ENCODE results near the gene FOXO1. TPM values are rescaled to one million over a fixed set of nuclear protein-coding genes. Genes with fewer than 3 reads are reported as not detected.

FOXO1 gene
- total and polyA plus RNA-seq, 9 of the 15 experiments (the other 6 are each of a cell fraction or from before 2014, with no cell fraction given): 0.04 to 0.73 (median 0.20) TPM

DNA sequence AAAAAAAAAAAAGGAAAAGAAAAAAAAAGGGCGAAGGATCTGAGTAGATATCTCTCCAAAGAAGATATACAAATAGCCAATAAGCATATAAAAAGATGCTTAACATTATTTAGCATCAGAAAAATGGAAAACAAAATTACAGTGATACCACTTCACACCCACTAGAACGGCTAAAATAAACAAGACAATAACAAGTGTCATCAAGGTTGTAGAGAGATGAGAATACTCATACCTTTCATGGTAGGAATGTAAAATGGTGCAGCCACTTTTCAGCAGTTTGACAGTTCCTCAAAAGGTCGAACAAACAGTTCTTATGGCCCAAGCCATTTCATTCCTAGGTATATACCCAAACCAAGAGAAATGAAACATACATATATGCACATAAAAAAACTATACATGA, 33.5 kb downstream of the FOXO1 start (continued):
- TF ChIP-seq, protein P1, sequence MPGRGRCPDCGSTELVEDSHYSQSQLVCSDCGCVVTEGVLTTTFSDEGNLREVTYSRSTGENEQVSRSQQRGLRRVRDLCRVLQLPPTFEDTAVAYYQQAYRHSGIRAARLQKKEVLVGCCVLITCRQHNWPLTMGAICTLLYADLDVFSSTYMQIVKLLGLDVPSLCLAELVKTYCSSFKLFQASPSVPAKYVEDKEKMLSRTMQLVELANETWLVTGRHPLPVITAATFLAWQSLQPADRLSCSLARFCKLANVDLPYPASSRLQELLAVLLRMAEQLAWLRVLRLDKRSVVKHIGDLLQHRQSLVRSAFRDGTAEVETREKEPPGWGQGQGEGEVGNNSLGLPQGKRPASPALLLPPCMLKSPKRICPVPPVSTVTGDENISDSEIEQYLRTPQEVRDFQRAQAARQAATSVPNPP (IDR thresholded peaks at IDR 0.05; ENCODE audit: borderline replicate concordance, insufficient read depth, insufficient read length): no peak
- no peak for TF ChIP-seq RFX5 (IDR thresholded peaks at IDR 0.05; ENCODE audit: low read depth, low read length)
- TF ChIP-seq MCM5 (IDR thresholded peaks at IDR 0.05; ENCODE audit: low read depth): no peak
- TF ChIP-seq ZNF717 (CRISPR knock-in tag; IDR thresholded peaks at IDR 0.05): no peak
- TF ChIP-seq ZNF175 (CRISPR knock-in tag; IDR thresholded peaks at IDR 0.05; ENCODE audit: low read depth): no peak

DNA sequence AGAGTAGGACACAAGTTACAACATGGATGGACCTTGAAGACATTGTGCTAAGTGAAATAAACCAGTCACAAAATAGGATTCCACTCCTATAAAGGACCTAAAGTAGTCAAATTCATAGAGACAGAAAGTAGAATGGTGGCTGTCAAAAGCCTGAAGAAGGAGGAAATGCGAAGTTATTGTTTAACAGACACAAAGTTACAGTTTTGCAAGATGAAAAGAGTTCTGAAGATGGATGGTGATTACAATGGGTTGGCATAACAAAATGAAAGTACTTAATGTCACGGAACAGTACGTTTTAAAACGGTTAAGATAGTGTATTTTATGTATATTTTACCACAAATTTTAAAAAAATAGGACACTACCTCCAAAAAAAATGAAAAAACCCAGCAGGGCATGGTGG, 34.8 kb downstream of the FOXO1 start:
- H3K4me1 ChIP-seq (replicated peaks in 1 of 2; ENCODE audit: control insufficient read depth in 2 of 2, insufficient read depth in 2 of 2, low read length in 2 of 2): no peaks in the 10 kb centered on the region
- no peak for DNase-seq (ENCODE audit: extremely low read depth in 1 of 4, low spot score in 3 of 4)
- H2AFZ ChIP-seq (ENCODE audit: low read depth, low read length): no peak overlapping the region
- CTCF ChIA-PET (ENCODE audit: low intra/inter-chr PET ratio): no interaction called here
- no peaks in the 10 kb centered on the region for H3K36me3 ChIP-seq (ENCODE audit: control insufficient read depth, insufficient read depth, low read length)
- 0% methylated on average over 4 of the region's 4 CpGs for WGBS (ENCODE audit: insufficient coverage, low coverage, missing lambda C conversion rate)
- H3K4me2 ChIP-seq (ENCODE audit: insufficient read depth, low read length): no peak overlapping the region
- FAIRE-seq: no peak
- H3K9me1 ChIP-seq (ENCODE audit: control insufficient read depth, insufficient read depth, low read length): no peaks in the 10 kb centered on the region
- no peaks in the 10 kb centered on the region for H3K9me3 ChIP-seq (replicated peaks; ENCODE audit: control insufficient read depth, insufficient read depth, low read depth, low read length)
- no peak overlapping the region for H3K27ac ChIP-seq (ENCODE audit: extremely low read depth, low read depth, low read length)
- TF ChIP-seq PHF21A (IDR thresholded peaks at IDR 0.05; ENCODE audit: borderline replicate concordance, low read depth) (no peak), ZNF133 (CRISPR knock-in tag; IDR thresholded peaks at IDR 0.05) (no peak), ZNF695 (CRISPR knock-in tag; IDR thresholded peaks at IDR 0.05) (no peak), KHSRP (IDR thresholded peaks at IDR 0.05) (no peak), XRCC3 (IDR thresholded peaks at IDR 0.05) (no peak), ZNF584 (CRISPR knock-in tag; IDR thresholded peaks at IDR 0.05; ENCODE audit: low read depth) (no peak), MYBL2 (IDR thresholded peaks at IDR 0.05; ENCODE audit: low read depth) (no peak), MYBL2 (CRISPR knock-in tag; IDR thresholded peaks at IDR 0.05; ENCODE audit: borderline replicate concordance) (no peak), PYGO2 (tag; IDR thresholded peaks at IDR 0.05) (no peak), ARID2 (IDR thresholded peaks at IDR 0.05) (no peak), HNRNPL (IDR thresholded peaks at IDR 0.05; ENCODE audit: low read depth, low read length) (no peak), KAT2B (IDR thresholded peaks at IDR 0.05; ENCODE audit: low read depth, low read length) (no peak), ZNF766 (CRISPR knock-in tag; conservative IDR thresholded peaks at IDR 0.05) (no peak)
- TF ChIP-seq, protein P2, sequence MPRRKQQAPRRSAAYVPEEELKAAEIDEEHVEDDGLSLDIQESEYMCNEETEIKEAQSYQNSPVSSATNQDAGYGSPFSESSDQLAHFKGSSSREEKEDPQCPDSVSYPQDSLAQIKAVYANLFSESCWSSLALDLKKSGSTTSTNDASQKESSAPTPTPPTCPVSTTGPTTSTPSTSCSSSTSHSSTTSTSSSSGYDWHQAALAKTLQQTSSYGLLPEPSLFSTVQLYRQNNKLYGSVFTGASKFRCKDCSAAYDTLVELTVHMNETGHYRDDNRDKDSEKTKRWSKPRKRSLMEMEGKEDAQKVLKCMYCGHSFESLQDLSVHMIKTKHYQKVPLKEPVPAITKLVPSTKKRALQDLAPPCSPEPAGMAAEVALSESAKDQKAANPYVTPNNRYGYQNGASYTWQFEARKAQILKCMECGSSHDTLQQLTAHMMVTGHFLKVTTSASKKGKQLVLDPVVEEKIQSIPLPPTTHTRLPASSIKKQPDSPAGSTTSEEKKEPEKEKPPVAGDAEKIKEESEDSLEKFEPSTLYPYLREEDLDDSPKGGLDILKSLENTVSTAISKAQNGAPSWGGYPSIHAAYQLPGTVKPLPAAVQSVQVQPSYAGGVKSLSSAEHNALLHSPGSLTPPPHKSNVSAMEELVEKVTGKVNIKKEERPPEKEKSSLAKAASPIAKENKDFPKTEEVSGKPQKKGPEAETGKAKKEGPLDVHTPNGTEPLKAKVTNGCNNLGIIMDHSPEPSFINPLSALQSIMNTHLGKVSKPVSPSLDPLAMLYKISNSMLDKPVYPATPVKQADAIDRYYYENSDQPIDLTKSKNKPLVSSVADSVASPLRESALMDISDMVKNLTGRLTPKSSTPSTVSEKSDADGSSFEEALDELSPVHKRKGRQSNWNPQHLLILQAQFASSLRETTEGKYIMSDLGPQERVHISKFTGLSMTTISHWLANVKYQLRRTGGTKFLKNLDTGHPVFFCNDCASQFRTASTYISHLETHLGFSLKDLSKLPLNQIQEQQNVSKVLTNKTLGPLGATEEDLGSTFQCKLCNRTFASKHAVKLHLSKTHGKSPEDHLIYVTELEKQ (CRISPR knock-in tag; IDR thresholded peaks at IDR 0.05): no peak
- no peaks in the 10 kb centered on the region; a peak in 2 of 5 replicates for H3K27me3 ChIP-seq (ENCODE audit: control insufficient read depth in 2 of 2, insufficient read depth in 2 of 2, low read length in 2 of 2)
- H3K9ac ChIP-seq (ENCODE audit: insufficient read depth in 1 of 2, low read depth in 2 of 2, low read length in 2 of 2): no peak overlapping the region
- in situ Hi-C loops (cut with MboI) (no loop called here), intact Hi-C loops (cut with micrococcal nuclease) (no loop called here)
- BruUV-seq (replicated peaks): no TSS peak
- peaks cover under 1% of the 10 kb centered on the region; the same call in 1 of the 2 replicates for H4K20me1 ChIP-seq (replicated peaks; ENCODE audit: control insufficient read depth, insufficient read depth, low read length)
- H3K4me3 ChIP-seq: no peak overlapping the region
- no peak for ATAC-seq
- H3K79me2 ChIP-seq (ENCODE audit: control insufficient read depth, insufficient read depth, low read length): no peaks in the 10 kb centered on the region
- POLR2A ChIA-PET: no interaction called here
